ENCODE data around the gene KIFC1.
A peak's percentile ranks its signal among the peaks of the same experiment; 100 is the strongest.
"Not testable (repeated sequence)": the region's sequence is repeated elsewhere in the genome, so short reads cannot be mapped to it uniquely, and the experiment has no call there.

The KIFC1 gene

GRCh38 chr6:33391278-33391921 is at the start of gene KIFC1:
Gene KIFC1 (plus strand): TSS chr6:33391823. CDS start chr6:33391986, 163 bp downstream.
- peak; percentile 97 to 99 for DNase-seq (ENCODE audit: extremely low read depth in 1 of 2, low read depth in 1 of 2)

DNA sequence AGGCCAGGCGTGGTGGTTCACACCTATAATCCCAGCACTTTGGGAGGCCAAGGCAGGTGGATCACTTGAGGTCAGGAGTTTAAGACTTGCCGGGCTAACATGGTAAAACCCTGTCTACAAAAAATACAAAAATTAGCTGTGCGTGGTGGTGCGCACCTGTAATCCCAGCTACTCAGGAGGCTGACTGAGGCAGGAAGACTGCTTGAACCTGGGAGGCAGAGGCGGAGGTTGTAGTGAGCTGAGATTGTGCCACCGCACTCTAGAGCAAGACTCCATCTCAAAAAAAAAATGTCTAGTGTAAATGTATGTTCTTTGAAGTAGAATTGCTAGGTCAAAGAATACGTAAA is 48.0 kb upstream of the KIFC1 start:
- not testable (repeated sequence) for DNase-seq (ENCODE audit: extremely low read depth in 1 of 2, low read depth in 1 of 2)

GRCh38 chr6:33343953-33344611 is 47.5 kb upstream of the KIFC1 start:
- peak; percentile 18 to 30 for DNase-seq (ENCODE audit: extremely low read depth in 1 of 2, low read depth in 1 of 2)

DNA sequence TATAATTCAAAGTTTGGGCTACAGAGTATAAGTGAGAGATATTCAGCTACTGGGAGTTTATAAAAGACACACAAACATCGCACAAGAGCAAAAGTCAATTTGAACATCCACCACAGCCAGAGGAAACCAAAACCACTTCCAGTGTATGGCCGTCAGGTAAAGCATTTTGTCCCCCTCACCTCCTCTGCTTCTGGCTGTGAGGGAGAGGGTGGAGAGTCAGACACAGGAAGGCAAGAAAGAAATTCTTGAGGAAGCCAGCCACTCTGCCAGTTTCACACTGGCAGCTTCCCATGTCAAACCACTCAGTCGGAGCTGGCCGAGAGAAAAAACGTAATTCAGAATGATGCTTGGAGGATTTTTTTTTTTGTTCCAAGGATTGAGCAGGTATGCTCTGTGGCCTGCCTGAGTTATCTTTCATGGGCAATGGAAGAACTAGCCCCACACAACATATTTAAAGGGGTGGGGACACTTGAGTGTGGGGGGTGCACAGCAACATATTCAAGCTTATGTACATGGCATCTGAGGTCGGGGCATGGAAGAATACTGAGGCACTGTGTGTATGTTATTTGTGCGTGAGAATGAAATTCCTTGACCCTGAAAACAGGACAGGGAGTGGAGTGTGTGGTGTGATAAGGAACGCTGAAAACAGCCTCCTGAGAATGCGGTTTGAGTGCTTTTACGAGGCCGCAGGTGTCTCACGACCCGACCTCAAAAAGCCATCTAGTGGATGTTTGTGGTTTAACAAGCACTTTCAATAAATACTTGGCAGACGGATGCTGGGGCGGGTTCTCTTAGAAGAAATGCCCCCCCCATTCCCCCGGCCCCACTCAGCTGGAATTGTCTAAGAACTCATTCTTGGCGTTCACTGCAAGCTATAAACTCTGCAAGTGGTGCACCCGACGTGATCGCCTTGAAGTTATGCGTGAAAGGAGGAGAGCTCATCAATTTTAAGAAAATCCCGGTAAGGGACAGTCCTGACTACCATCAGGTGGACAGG is 46.6 kb upstream of the KIFC1 start:
- DNase-seq (ENCODE audit: extremely low read depth in 1 of 2, low read depth in 1 of 2) = peak; percentile 38 to 39

DNA sequence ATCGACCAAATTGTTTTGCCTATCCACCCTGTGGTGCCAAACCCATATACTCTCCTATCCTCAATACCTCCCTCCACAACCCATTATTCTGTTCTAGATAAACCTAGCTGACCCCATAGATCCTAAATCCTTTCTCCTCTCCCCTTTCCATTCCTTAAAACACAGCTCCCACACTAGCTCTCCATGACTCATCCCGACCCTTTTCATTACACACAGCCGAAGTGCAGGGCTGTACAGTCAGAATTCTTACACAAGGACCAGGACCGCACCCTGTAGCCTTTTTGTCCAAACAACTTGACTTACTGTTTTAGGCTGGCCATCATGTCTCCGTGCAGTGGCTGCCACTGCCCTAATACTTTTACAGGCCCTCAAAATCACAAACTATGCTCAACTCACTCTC is 44.7 kb upstream of the KIFC1 start:
- not testable (repeated sequence) for DNase-seq (ENCODE audit: extremely low read depth in 1 of 2, low read depth in 1 of 2)

GRCh38 chr6:33347816-33348215 is 43.8 kb upstream of the KIFC1 start:
- no peak for DNase-seq (ENCODE audit: extremely low read depth in 1 of 2, low read depth in 1 of 2)

DNA sequence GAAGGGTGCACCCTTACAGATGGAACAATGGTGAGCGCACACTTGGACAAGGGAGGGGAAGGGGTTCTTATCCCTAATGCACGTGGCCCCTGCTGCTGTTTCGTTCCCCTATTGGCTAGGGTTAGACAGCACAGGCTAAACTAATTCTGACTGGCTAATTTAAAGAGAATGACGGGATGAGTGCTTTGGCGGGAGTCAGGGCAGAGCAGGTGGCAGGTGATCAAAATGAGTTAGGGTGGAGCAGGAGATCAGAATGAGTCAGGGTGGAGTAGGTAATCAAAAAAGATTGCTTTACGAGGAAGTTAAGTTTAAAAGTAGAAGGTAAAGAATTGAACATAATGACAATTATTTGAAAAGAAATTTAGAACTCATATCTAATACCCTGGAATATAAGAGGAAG is 35.8 kb upstream of the KIFC1 start:
- not testable (repeated sequence) for DNase-seq (ENCODE audit: extremely low read depth in 1 of 2, low read depth in 1 of 2)

GRCh38 chr6:33356295-33356694 is 35.3 kb upstream of the KIFC1 start:
- DNase-seq (ENCODE audit: extremely low read depth in 1 of 2, low read depth in 1 of 2) = no peak

DNA sequence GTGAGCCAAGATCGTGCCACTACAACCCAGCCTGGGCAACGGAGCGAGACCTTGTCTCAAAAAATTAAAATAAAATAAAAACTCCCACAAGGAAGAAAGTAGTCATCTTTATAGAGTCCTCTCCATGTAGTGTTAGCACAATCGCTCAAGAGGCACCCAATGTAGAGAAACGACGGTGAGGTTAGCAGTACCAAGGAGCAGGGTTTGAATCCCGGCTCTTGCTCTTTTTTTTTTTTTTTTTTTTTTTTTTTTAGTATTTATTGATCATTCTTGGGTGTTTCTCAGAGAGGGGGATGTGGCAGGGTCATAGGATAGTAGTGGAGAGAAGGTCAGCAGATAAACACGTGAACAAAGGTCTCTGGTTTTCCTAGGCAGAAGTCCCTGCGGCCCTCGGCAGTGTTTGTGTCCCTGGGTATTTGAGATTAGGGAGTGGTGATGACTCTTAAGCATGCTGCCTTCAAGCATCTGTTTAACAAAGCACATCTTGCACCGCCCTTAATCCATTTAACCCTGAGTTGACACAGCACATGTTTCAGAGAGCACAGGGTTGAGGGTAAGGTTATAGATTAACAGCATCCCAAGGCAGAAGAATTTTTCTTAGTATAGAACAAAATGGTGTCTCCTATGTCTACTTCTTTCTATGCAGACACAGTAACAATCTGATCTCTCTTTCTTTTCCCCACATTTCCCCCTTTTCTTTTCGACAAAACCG is 34.3 kb upstream of the KIFC1 start:
- not testable (repeated sequence) for DNase-seq (ENCODE audit: extremely low read depth in 1 of 2, low read depth in 1 of 2)

DNA sequence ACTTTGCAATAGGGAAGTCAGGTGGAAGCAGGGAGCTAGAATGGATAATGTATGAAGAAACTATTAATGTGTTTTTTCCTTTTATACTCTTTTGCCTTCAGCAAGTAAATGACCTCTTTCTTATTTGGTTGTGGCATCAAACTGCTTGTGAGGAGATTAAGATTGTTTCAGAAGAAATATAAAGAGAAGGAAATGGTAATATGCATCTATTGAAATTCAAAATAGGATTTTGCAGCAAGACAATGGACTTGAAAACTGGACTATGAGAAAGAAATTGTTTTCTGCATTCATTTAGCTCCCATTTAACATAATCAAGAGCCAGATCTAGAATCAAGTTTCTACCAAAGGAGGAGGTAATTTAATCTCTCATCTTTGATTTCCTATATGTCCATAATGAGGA is 32.3 kb upstream of the KIFC1 start:
- DNase-seq (ENCODE audit: extremely low read depth in 1 of 2, low read depth in 1 of 2) = no peak

DNA sequence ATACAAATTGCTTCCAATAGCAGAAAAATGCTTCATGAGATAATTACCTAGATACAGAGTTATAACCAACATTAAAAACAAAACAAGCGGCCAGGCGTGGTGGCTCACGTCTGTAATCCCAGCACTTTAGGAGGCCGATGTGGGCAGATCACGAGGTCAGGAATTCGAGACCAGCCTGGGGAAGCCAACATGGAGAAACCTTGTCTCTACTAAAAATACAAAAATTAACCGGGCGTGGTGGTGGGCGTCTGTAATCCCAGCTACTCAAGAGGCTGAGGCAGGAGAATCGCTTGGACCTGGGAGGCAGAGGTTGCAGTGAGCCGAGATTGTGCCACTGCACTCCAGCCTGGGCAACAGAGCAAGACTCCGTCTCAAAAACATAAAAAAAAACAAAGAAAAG is 28.1 kb upstream of the KIFC1 start:
- DNase-seq (ENCODE audit: extremely low read depth in 1 of 2, low read depth in 1 of 2) = not testable (repeated sequence)

- DNase-seq (ENCODE audit: extremely low read depth in 1 of 2, low read depth in 1 of 2) = not testable (repeated sequence)
Observed at GRCh38 chr6:33364475-33365205, 27.0 kb upstream of the KIFC1 start.

GRCh38 chr6:33365206-33365971 is 26.2 kb upstream of the KIFC1 start:
- DNase-seq (ENCODE audit: extremely low read depth in 1 of 2, low read depth in 1 of 2) = not testable (repeated sequence)

DNA sequence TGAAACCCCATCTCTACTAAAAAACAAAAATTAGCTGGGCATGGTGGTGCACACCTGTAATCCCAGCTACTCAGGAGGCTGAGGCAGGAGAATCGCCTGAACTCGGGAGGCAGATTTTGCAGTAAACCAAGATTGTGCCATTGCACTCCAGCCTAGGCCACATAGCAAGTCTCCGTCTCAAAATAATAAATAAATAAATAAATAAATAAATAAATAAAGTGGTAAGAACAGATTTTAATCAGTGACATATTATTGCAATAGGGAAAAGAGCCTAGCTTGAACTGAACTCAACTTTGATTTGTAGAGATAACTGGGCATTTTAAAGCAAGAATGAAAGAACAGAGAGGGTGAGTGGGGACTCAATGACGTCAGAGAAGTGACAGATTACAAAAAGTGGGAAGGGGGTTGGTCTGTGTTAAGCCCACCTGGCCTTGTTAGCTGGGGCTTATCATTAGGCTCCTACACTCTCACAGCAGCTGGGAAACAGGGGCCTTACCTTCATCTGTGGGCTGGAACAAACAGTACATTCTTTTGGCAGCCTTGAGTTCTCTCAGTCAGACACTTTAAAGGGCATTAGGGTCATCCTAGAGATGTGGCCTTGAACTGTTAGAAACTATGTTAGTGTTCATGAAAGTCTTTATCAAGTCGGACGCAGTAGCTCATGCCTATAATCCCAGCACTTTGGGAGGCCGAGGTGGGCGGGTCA is 24.5 kb upstream of the KIFC1 start:
- DNase-seq (ENCODE audit: extremely low read depth in 1 of 2, low read depth in 1 of 2) = no peak

DNA sequence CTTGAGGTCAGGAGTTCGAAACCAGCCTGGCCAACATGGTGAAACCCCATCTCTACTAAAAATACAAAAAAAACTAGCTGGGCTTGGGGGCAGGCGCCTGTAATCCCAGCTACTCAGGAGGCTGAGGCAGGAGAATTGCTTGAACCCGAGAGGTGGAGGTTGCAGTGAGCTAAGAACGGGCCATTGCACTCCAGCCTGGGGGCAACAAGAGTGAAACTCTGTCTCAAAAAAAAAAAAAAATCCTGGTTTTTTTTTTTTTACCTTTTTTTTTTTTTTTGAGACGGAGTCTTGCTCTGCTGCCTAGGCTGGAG is 24.0 kb upstream of the KIFC1 start:
- not testable (repeated sequence) for DNase-seq (ENCODE audit: extremely low read depth in 1 of 2, low read depth in 1 of 2)

- not testable (repeated sequence) for DNase-seq (ENCODE audit: extremely low read depth in 1 of 2, low read depth in 1 of 2)
Observed at GRCh38 chr6:33371901-33372300, 19.7 kb upstream of the KIFC1 start.

DNA sequence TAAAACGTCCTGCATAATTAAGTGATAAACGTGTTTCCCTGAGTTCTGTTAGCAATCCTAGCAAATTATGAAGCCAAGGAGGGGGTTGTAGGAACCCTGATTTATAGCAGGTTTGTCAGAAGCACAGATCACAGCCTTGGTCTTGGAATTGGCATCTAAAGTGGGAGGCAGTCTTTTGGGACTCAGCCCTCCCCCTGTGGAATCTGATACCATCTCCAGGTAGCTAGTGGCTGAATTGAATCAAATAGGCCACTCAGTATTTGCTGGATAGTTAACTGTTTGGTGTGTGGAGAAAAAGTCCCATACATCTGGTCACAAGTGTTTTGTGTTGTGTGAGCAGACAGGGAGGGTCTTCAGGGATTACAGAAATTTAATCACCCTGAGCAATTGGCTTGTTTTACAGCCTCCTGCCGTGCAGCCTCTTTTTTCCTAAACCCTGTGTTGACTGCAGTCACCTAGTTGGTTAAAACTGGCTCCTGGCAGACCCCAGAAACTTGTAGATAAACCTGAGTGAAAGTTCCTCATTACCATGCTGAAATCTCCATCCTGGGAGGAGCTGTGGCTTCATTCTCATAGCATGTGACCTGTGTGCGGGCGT is 19.0 kb upstream of the KIFC1 start:
- DNase-seq (ENCODE audit: extremely low read depth in 1 of 2, low read depth in 1 of 2) = no peak

All from activated CD8-positive, alpha-beta memory T cell treated with anti-CD3 and anti-CD28 coated beads for 1 hour (primary cell).